Measurements from ENCODE around the gene IMPDH1.

The IMPDH1 gene

DNA sequence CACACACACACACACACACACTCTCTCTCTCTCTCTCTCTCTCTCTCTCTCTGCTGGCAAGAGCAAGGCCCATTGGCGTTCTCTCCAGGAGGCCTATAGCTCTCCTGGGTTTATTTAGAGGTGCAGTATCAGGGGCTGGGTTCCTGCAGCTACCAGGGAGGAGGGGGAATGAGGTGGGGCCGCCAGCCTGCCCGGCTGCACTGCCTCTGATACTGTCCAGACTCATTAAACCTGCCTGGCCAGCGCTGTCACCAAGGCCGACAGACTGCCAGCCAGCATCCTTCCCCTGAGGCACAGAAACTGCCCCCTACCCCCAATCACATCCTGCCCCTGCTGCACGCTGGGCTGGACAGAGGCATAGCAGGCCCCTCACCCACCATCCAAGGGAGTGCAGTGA is 52.6 kb downstream of the IMPDH1 start:
- no peak for DNase-seq

DNA sequence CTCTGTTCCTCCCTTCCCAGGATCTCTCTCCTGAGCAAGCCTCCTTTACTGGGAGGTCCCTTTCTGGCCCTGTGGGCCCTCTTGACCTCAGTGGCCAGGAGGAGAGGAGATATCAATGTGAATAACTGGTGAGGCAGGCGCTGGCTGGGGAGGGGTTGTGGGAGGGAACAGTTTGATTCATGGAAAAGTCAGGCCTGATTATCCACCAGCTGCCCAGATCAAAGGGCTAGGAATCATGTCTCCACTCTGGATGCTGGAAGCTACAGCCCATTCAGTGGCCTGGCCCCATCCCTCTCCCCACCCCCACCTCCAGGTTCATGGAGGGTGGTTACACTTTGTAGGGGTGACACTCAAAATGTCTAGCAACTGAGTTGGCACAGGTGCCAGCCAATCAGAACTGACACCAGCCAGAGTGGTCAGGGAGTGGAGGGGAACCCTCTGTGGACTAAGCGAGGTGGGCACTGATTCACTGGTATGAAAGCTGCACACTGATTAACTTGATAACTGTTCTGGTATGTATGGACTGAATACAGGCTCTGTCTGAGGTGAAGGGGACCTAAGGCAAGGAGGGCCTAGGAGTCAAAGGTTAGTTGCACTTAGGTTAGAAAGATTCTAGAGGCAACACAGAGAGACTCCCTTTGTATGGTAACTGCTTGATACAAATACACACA is 53.1 kb downstream of the IMPDH1 start:
- no peak for DNase-seq

DNA sequence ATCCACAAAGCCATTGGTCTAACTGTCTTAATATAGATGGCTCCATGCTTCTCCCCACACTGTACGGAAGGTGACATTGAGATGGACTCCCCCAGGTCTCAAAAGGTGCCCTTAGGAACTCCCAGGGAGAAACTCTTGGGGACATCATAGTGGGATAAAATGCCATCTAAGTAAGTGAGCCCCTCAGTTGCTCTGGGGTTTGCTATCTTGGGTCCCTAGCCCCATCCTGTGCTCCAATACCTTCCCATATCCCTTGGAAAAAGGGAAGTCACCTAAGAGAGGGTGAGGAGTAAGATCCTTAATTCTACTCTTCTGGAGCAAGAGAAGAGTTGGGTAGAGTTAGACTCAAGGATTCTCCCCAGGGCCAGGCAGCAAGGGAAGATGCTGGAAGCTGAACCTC is 56.2 kb downstream of the IMPDH1 start:
- no peak for DNase-seq

GRCh38 chr7:128353189-128353588 is 56.6 kb downstream of the IMPDH1 start:
- no peak for DNase-seq

- DNase-seq, result no peak
Observed at GRCh38 chr7:128352636-128353035, 57.1 kb downstream of the IMPDH1 start.

- DNase-seq, result peak in 1 of 2 donors; percentile 33
Observed at GRCh38 chr7:128352153-128352537, 57.6 kb downstream of the IMPDH1 start.

- no peak for DNase-seq
Observed at GRCh38 chr7:128351296-128352152, 58.3 kb downstream of the IMPDH1 start.

GRCh38 chr7:128350708-128351295 is 59.0 kb downstream of the IMPDH1 start:
- no peak for DNase-seq

DNA sequence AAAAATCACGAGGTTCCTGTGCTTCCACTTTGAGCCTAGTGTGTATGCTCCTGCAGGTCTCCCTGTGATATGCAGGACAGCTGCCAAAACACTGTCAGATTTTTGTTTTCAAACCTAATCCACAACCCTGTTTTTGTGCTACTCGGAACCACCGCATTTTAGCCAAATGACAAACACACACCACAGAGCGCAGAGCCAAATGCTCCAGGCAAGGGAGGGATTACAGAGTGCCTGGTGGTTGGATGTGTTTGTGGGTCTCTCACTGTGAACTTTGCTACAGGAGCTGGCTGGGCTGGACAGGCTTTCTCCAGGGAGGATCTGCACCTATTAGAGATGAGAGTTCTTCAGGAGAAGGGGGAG is 60.3 kb downstream of the IMPDH1 start:
- DNase-seq, result no peak

- DNase-seq, result peak in 1 of 2 donors; percentile 45
Observed at GRCh38 chr7:128347647-128348097, 62.1 kb downstream of the IMPDH1 start.

DNA sequence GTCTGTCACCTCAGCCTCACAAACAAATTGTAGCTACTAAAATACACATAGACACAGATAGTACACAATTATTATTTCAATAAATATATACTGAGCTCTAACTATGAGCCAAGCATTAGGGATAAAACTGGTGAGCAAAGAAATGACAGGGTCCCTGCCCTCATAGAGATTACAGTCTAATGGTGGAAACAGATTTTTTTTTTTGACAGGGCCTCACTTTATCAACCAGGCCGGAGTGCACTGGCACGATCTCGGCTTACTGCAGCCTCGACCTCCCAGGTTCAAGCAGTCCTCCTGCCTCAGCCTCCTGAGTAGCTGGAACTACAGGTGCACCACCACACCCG is 65.4 kb downstream of the IMPDH1 start:
- no peak for DNase-seq

DNA sequence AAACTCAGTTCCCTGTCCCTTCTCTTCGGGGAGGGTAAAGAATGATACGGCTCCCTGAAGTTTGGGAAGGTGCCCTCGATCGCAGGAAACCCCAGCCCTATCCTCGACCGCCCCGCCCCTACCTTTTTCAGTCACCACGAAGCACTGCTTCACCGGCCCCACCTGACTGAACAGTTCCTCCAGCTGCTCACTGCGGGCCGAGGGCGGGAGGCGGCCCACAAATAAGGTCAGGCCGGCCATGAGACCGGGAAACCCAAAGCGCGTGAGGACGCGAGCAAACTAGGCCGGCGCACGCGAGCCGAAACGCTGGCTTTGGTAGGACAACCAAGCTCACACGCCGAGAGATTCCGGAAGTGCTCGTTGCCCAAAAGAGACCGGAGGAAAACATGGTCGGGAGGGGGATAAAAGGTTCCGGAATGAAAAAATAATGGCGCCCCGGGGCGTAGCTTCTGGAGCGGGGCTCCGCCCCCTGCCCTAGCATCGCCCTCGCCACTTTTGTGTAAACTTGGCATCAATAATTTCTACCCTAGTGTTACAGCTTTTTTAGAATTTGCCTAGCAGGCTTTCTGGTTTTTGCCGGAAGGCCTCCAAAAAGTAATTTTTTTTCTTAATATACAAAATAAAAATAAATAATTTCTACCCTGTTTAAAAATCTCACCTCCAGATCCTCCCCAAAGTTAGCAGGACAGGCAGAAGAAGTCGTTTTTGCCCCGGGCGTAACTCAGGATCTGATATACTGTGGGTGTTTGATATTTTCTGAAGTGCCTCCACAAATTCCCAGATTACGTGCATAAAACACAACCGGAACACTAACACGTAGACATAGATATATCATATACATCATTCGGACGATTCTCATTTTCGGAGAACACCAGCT is 66.0 kb downstream of the IMPDH1 start, which contains the start of gene RBM28:
TSS of gene RBM28 (minus strand) at position 355 of the 877 bp plus-strand sequence. CDS start at position 240, 115 bp downstream.
- peak; percentile 79 for DNase-seq
